Mucosa of gallbladder (tissue), 1 donor: ENCODE measurements around the gene CLMN. TPM values are rescaled to one million over a fixed set of nuclear protein-coding genes. Genes with fewer than 3 reads are reported as not detected.

Experiments used
- DNase-seq: peaks from one replicate; pipeline ENCODE4 v3.0.0-alpha.2; 2020; ENCODE audit warnings: low spot score
- total RNA-seq: library from RNA; stranded (reverse); gene quantifications from one replicate; pipeline ENCODE4 v1.2.1, GENCODE V29; 2021
- donor health status: DM: no; HTN: no; CAD: no.

CLMN gene, protein sequence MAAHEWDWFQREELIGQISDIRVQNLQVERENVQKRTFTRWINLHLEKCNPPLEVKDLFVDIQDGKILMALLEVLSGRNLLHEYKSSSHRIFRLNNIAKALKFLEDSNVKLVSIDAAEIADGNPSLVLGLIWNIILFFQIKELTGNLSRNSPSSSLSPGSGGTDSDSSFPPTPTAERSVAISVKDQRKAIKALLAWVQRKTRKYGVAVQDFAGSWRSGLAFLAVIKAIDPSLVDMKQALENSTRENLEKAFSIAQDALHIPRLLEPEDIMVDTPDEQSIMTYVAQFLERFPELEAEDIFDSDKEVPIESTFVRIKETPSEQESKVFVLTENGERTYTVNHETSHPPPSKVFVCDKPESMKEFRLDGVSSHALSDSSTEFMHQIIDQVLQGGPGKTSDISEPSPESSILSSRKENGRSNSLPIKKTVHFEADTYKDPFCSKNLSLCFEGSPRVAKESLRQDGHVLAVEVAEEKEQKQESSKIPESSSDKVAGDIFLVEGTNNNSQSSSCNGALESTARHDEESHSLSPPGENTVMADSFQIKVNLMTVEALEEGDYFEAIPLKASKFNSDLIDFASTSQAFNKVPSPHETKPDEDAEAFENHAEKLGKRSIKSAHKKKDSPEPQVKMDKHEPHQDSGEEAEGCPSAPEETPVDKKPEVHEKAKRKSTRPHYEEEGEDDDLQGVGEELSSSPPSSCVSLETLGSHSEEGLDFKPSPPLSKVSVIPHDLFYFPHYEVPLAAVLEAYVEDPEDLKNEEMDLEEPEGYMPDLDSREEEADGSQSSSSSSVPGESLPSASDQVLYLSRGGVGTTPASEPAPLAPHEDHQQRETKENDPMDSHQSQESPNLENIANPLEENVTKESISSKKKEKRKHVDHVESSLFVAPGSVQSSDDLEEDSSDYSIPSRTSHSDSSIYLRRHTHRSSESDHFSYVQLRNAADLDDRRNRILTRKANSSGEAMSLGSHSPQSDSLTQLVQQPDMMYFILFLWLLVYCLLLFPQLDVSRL
- total RNA-seq = 63.5 TPM

DNA sequence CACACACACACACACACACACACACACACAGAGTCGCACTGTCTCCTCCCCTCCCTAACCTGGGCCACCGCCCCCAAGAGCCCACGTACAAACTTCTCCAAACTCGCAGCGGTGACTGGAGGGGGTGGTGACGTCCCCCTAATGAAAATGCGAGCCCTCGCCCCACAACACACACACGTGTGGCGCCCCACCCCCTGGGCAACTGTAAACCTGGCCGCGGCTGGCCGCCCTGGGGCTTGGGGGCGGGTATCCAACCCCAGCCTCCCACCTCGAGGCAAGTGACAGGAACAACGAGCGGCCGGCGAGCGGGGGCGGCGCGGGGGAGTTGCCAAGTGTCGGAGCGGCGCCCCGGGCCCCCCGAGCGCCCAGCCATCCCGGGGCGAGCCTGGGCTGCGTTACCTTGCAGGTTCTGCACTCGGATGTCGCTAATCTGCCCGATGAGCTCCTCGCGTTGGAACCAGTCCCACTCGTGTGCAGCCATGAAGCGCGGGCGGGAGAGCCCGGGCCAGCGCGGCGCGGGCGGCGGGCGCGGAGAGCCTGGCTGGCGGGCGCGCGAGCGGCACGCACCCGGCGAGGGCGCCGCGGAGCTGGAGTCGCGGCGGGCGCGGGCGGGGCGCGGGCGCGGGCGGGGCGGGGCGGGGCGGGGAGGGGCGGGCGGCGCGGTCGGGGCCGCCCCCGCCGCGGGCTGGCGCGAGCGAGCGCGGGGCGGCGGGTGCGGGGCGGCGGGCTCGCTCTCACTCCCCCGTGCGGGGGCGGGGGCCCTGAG lies at the start of gene CLMN:
Gene CLMN (minus strand): TSS at position 597 of the 766 bp plus-strand sequence. CDS start 116 bp downstream, at position 481.
- DNase-seq = no peak

DNA sequence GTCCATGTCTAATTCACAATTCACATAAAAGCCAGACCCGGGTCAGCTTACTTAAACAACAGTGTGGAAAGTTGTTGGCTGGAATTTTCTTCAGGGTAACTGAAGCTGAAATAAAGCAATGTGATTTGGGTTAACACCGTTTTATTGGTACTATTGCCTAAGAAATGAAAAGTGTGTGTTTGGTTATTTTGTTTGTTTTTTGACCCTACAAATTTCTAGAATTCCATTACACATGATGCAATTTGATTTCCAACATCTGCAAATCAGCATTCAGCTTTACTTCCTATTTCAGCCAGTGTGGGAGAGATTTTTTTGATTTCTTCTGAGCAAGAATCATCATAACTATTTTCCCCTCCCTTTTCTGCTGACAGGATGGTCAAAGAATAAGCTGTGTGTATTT lies 45.7 kb upstream of the CLMN start:
- DNase-seq = no peak

DNA sequence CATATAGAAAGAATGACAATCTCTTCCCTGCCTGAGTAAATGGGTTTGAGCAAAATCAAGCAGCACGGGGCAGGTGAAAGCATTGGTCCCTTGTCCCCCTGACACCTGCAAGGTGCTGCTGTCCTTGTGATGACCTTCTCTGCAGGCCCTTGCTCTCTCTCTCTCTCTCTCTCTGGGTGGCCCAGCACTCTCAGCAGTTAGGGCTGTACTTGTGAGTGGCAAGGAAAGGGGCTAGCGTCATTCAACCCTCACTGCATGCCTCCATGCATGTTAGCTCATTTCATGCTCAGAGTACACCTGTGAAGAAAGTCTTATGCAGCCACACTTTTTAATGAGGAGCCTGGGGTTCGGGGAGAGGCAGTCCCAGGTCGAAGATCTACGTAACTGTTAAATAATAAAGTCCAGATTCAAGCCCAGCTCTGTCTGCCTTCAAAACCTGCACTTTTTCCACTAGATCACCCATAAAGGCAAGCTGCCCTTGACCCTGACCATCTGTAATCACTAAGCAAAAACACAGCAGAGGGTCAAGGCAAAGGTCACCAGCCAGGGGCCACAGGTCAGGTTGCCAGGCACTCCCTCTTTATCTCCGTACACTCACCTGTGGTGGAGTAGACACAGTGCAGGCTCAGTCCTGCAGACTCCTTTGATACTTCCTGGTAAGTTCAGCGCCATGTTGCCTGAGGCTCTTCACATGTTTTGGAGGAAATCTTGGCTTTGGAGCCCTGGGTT lies 44.9 kb upstream of the CLMN start:
- no peak for DNase-seq

DNA sequence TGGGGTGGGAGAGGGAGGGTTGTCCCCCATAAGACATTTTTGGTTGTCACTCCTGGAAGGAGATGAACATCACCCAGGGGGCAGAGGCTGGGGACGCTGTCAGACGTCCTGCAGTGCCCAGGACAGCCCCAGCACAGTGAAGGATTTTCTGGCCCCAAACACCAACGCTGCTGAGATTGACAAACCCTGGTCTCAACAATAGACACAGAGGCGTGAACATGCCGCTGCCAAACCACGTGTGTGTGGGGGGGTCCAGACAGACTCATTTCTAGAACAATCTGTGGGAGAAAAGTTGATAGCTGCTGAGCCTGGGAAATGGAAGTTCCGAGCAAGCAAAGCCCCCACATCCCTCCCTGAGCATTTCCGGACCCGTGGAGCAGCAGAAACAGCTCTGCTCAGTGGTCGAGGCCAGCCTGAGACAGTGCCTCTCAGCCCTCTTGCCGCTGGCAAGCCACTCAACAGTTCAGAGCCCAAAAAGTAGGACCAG lies 43.8 kb upstream of the CLMN start:
- no peak for DNase-seq

DNA sequence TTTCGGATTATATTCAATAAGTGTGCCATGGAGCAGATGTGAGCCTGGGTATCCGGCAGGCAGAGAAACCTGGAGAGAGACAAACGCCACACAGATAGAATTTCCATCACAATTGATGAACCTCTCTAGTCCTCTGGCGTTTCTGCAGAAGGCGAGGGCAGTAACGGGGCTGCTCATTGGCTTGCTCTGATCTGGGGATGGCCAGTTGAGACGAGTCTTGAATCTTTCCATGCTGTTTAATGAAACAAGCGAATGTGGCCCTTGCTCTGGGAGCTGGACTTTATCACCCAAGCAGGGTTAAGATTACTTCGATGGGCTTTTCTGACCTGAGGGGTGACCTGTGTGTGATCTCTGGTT lies 42.4 kb upstream of the CLMN start:
- DNase-seq = no peak

DNA sequence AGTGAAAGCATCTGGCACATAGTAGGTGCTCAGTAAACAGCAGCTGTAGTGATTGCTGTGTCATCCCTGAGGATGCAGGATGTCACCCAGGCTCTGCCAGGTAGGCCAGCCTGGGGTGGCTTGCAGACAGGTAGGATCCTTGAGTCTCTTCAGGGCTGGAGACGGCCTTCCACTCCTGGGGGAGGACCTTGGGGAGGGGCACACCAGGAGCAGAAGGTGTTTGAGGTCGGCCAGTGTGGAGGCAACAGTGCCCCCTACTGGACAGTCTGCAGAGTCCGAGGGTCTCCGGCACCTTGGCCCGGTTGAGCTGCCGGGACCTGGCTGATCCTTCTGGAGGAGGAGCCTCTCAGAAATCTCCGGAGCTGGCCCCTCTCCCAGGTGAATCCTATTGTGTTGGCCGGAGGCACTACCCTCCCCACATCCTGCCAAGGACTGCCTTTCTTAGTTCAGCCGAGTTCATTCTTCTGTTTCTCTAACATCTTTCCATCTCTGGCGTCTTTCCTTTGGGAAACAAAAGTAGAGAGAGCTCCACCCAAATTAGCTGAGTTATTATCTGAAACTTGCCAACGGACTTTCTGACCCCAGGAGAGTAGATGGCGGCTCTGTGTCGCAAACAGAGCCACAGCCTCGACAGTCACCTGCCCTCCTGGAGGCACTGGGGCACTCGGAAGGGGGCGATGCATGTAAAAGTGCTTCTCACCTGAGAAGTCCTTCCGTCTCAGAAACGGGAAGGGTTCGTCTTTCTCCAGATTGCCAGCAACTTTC lies 41.8 kb upstream of the CLMN start:
- DNase-seq = peak; percentile 50

DNA sequence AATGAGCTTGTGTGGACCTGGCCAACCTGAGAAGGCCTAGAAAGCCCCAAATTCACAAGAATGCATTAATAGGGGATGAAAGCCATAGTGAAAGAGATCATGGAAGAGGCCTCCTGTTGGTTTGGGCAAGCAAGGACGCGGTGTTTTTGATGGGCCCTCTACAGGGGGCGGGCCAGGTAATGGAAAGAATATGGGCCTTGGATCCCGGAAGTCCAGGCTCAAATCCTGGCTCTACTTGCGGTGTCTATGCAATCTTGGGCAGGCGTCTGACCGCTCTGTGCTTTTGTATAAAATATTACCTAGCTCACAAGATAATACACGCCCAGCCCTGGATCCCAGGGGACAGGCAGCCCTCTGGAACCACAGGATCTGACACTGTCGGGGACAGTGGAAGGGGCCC lies 41.1 kb upstream of the CLMN start:
- DNase-seq = peak; percentile 9

DNA sequence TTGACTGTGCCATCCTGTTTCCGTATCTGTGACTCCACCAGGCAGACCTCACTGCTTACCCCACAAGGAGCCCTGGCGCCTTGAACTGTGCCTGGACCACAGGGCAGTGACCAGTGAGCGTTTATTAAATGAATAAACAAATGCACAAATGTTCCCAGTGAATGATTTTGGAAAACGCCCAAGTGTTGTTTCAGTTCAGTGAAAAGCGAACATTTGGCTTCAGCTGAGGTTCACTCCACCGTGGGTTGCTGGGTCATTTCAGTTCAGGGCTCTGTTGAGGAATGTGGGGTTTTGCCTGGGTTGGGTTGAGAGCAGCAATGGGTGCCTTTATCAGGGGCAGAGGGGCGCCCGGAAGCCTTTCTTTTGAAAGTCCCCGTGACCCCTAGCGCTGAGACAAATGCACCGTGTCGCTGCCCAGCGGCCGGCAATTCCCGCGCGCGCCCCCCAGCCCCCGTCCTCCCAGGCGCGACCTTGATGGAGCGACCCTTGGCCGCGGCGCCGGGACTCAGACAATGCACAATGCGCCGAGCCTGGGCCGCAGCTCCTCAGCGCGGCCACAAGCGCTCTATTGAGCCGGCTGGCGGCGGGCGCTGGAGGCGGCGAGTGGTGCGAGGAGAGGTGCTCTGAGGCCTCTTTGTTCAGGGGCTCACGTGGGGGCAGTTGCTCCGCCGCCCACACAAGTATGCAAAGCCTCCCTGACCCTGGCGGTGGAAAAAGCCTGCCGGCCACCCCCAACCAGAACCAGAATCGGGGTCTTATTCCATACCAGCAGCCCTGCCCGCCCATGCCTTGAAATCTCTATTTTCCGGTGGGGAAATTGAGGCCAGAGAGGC lies 40.5 kb upstream of the CLMN start:
- no peak for DNase-seq

DNA sequence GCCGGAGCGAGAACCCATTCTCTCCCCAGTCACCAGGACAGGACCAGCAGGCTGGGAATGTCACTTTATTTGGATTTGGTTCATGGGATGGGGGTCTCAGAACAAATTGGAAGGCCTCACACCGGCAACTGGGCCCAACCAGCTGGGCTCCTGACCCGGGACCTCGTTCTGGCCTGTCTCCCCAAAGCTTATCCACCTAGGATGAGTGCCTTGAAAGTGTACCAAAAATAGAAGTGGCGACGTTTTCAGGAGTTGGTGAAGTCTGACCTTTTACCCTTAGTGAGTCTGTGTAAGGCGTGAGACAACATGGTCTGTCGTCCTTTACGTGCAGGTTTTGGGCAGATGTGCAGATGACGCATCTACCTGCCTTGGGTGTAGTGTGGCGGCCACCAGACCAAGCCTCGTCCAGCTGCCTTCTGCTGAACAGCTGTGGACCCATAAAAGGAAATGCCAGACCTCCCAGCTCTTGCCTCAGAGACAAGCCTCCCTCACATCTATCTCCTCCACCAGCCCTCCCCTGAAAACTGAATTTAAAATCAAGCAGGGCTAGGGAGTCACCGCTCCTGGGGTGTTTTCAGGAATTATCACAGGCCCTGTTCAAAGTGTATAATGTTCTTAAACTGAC lies 36.6 kb upstream of the CLMN start:
- DNase-seq = no peak

DNA sequence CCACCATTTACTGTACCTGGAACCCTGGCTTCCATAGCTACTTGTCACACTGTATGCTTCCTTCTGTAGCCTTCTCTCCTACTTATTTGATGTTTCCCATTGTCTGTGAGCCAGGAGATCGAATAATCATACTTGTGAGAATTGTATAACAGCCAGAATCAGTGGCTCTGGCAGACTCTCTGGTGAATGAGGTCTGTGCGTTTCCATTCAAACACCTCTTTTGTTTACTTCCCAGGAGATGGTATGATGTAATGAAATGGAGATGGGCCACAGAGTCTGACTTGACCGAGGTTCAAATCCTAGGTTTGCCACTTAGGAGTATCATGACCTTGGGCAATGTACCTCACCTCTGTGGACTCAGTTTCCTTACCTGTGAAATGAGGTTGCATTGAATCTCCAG lies 35.7 kb upstream of the CLMN start:
- DNase-seq = peak; percentile 9

DNA sequence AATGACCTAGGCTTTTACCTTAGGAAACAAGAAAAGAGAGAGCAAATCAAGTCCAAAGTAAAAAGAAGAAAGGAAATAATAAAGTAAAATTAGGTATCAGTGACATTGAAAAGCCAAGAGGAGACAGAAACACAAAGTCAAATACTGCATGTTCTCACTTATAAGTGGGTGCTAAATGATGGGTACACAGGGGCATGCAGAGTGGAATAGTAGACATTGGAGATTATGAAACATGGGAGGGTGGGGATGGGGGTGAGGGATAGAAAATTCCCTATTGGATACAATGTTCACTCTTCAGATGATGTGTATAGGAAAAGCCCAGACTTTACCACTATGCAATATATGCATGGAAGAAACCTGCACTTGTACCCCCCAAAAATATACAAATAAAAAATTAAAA lies 35.1 kb upstream of the CLMN start:
- no peak for DNase-seq

DNA sequence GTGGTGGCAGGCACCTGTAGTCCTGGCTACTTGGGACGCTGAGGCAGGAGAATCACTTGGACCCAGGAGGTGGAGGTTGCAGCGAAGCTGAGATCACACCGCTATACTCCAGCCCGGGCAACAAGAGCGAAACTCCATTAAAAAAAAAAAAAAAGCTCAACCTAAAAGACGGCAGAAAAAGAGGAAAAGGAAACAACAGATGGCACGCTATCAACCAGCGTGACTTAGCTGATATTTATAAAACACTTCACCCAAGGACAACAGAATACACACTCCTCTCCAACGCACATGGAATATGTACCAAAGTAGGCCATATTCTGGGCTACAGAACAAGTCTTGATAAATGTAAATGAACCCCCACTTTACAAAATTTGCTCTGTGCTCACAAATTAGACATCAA lies 34.0 kb upstream of the CLMN start:
- no peak for DNase-seq

DNA sequence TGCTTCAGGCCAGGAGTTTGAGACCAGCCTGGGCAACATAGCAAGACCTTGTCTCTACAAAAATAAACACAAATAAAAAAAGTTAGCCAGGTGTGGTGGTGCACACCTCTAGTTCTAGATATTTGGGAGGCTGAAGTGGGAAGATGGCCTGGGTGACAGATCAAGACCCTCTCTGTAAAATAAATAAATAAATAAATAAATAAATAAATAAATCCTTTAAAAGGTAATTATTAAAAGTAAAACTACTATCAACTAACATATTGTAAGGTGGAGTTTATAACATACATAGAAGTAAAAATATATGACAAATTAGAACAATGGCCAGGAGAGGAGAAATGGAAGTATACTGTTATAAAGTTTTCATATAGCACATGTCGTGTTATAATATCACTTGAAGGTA lies 33.3 kb upstream of the CLMN start:
- no peak for DNase-seq

DNA sequence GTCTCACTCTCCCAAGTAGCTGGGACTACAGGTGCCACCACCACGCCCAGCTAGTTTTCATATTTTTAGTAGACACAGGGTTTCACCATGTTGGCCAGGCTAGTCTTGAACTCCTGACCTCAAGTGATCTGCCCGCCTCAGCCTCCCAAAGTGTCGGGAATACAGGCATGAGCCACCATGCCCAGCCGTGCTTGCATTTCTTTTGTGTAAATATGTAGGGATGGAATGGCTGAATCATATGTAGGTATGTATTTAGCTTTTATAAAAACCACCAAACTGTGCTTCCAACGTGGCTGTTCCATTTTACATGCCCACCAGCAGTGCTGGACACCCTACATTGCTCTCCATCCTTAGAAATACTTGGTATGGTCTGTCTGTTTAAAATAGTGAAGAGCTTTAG lies 32.8 kb upstream of the CLMN start:
- no peak for DNase-seq

DNA sequence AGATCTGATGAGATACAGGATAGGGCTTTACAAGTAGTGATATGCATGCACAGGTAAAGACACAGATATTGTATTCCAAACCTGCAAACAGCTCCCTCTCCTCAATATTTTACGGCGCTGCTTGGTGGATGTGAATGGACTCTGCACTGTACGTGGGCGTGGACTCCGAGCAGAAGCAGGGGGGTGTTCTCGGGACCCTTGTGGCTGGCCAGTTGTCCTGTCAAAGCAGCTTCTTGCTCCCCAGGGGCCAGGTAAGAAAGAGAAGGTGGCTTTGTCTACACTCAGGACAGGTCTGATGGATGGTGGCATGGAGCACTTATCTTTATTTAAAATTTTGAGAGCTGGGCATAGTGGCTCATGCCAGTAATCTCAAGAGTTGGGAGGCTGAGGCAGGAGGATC lies 29.5 kb upstream of the CLMN start:
- no peak for DNase-seq

DNA sequence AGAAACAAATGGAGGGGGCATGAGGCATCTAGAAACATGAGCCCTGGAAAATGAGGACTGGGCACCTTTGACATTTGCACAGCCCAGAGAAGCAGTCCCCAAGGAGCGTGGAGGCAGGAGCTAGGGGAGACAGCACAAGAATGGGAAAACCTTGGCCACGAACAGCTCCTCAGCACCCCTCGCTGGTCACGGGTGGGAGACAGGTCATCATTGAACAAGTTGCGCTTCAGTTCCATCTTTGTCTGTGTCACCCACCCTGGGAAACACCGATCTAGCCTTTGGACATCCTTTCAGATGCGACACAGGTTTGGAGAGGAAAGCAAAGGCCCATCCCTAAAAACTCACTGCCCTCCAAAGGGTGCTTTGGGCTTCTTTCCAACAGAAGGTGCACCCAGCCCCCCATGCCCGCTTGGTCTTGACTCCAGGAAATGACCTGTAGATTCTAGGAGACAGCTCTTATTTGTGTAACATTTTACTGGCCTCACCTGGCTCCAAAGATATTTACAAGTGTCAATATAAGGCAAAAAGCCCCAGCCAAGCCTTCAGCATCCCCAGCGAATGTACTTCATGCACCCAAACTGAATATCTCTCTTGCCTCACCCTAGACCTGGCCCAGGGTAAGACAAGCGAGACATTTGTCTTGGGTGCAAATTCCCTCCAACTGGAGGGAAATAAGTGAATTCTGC lies 28.8 kb upstream of the CLMN start:
- no peak for DNase-seq

DNA sequence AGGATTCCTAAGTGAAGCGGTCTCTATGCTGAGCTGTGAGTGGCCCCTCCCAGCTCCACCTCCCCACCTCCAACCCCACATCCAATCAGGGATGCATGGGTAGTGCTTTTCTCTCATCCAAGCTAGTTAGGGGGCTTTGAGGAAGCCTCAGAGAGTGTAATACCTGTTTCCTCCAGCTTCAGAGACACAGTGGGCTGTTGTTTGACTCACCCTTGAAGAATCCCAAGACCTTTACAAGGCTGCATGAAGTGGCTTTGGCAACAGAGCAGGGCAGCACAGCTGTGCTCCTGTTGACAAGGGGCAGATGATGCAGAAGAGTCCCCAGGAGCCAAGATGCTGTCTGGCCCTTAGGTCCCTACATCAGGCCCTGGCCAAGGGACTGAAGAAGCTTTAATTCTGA lies 27.1 kb upstream of the CLMN start:
- no peak for DNase-seq

DNA sequence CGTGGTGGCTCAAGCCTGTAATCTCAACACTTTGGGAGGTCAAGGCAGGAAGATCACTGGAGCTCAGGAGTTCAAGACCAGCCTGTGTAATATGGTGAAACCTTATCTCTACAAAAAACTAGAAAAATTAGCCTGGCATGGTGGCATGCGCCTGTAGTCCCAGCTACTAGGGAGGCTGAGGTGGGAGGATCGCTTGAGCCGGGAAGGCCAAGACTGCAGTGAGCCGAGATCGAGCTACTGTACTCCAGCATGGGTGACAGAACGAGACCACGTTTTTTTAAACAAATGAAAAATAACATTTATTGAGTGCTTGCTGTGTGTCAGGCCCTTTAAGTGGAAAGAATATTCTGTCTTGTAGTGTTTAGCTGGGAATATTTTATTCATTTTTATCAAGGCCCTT lies 26.6 kb upstream of the CLMN start:
- no peak for DNase-seq

DNA sequence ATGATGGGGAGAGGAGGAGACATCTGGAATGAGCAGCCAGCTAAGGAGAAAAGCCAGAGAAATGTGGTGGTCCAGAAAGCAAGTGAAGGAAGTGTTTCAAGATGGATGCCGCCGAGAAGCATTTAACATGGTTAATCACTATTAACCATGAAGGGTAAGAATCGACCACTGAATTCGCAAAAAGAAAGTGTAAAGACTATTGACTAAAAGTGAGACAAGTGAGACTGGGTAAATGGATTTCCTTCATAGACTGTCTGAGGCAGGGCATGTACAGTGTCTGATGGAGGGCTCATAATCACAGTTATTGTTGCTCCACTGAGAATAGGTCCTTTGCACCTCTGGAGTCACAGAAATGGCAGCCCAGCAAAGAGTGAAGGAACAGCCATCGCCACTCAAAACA lies 25.3 kb upstream of the CLMN start:
- DNase-seq = no peak
